CD4-positive, alpha-beta memory T cell (primary cell): Measurements from ENCODE around the gene ADD2. TPM values are rescaled to one million over a fixed set of nuclear protein-coding genes. Genes with fewer than 3 reads are reported as not detected.
A peak's percentile ranks its signal among the peaks of the same experiment; 100 is the strongest.

Experiments
- CTCF ChIA-PET: fragments of 350-600 bp; sonication (Branson Sonifier 250); formaldehyde crosslinking; loops from one replicate; lab custom pipeline; 2021; ENCODE audit warnings: inconsistent platforms; ENCODE audit not compliant: partially characterized antibody; lab: Charles Lee
- POLR2A ChIA-PET: fragments of 350-600 bp; sonication (Branson Sonifier 250); formaldehyde crosslinking; loops from one replicate; lab custom pipeline; 2021; ENCODE audit not compliant: partially characterized antibody; lab: Charles Lee
- DNase-seq, 5 donors: peaks; one replicate each; pipeline versions ENCODE4 v3.0.0 to v3.0.0-alpha.2; 2020 to 2022; ENCODE audit warnings: mixed read lengths in 1 of 5
- H3K27ac ChIP-seq: one replicate; pipeline ENCODE4 v1.7.0; 2013; ENCODE audit warnings: low read depth, low read length
- H3K27me3 ChIP-seq: 2 replicates; pipeline ENCODE4 v1.7.0; 2013; ENCODE audit warnings: mild to moderate bottlenecking, low read length, moderate library complexity; ENCODE audit not compliant: insufficient read depth
- H3K36me3 ChIP-seq: 2 replicates; pipeline ENCODE4 v1.7.0; 2013; ENCODE audit warnings: mild to moderate bottlenecking, low read length, moderate library complexity; ENCODE audit not compliant: insufficient read depth
- H3K4me1 ChIP-seq: 2 replicates; pipeline ENCODE4 v1.7.0; 2013; ENCODE audit warnings: mild to moderate bottlenecking, low read length, moderate library complexity; ENCODE audit not compliant: insufficient read depth
- H3K4me3 ChIP-seq, 2 donors: one replicate each; pipeline ENCODE4 v1.7.0; 2013; ENCODE audit warnings: low read length in 2 of 2, mild to moderate bottlenecking in 1 of 2
- H3K9me3 ChIP-seq, 2 donors: one replicate each; pipeline ENCODE4 v1.7.0; 2013; ENCODE audit warnings: low read length in 2 of 2, control low read depth in 1 of 2; ENCODE audit not compliant: control insufficient read depth in 1 of 2
- H3K27ac Mint-ChIP-seq, 7 donors: one replicate each; pipeline ENCODE4 v1.8.0; 2020 to 2021; ENCODE audit warnings: mixed read lengths in 7 of 7, mild to moderate bottlenecking in 6 of 7, inconsistent platforms in 3 of 7, moderate library complexity in 3 of 7
- H3K27me3 Mint-ChIP-seq, 2 donors: one replicate each; pipeline ENCODE4 v1.8.0; 2020 to 2021; ENCODE audit warnings: mixed read lengths in 2 of 2
- H3K36me3 Mint-ChIP-seq, 2 donors: one replicate each; pipeline ENCODE4 v1.8.0; 2020 to 2021; ENCODE audit warnings: mixed read lengths in 2 of 2, inconsistent platforms in 1 of 2, mild to moderate bottlenecking in 1 of 2
- H3K4me1 Mint-ChIP-seq, 4 donors: one replicate each; pipeline ENCODE4 v1.8.0; 2020 to 2021; ENCODE audit warnings: mixed read lengths in 4 of 4, mild to moderate bottlenecking in 1 of 4
- H3K4me3 Mint-ChIP-seq, 8 donors: one replicate each; pipeline ENCODE4 v1.8.0; 2020 to 2021; ENCODE audit warnings: mixed read lengths in 8 of 8, mild to moderate bottlenecking in 7 of 8, moderate library complexity in 6 of 8, inconsistent platforms in 3 of 8
- H3K9me3 Mint-ChIP-seq, 8 donors: one replicate each; pipeline ENCODE4 v1.8.0; 2020 to 2021; ENCODE audit warnings: mixed read lengths in 8 of 8, mild to moderate bottlenecking in 5 of 8, inconsistent platforms in 3 of 8, moderate library complexity in 1 of 8
- intact Hi-C: fragments of 100-400 bp; cut with micrococcal nuclease; formaldehyde crosslinking; loops from one replicate; pipeline ENCODE4 v1.15.1; 2023
- polyA plus RNA-seq, 2 donors: library from polyadenylated mRNA; unstranded; fragments of 300-500 nt; fragmentation: Illumina TruSeq; gene quantifications; one replicate each; pipeline ENCODE4 v1.2.3, GENCODE V29; 2021
- total RNA-seq, 2 experiments: library from RNA; stranded (reverse); gene quantifications; one replicate each; pipeline ENCODE4 v1.2.3, GENCODE V29; 2021

Gene ADD2
- total and polyA plus RNA-seq, 4 experiments from 2014 or later: 0.41 to 1.1 (median 0.94) TPM; not detected in 1

DNA sequence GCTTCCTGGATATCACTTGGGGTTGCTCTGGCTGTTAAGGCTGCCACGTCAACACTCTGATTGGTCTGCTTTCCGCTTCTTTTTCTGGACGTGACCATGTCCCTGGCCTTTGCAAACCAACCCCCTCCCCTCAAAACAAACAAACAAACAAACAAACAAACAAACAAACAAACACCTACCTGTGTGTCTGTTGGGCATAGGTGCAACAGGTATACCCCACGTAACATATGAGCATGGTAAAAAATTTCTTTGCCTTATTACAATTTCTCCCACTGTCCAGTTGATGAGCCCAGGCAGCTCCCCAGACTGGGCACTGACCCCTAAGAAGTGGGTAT is 80.6 kb downstream of the ADD2 start:
- Mint-ChIP-seq H3K4me1 (no peaks in the 10 kb centered on the region), H3K9me3 (no peaks in the 10 kb centered on the region), H3K27ac (no peak overlapping the region), H3K27me3 (peaks cover 5 to 7% of the 10 kb centered on the region in 2 donors), H3K36me3 (no peaks in the 10 kb centered on the region), H3K4me3 (no peak overlapping the region)
- H3K36me3 ChIP-seq: no peaks in the 10 kb centered on the region
- H3K9me3 ChIP-seq: no peaks in the 10 kb centered on the region
- no peak for DNase-seq
- intact Hi-C loops: no loop called here
- no peak overlapping the region for H3K27ac ChIP-seq
- POLR2A ChIA-PET: no interaction called here
- no peaks in the 10 kb centered on the region for H3K27me3 ChIP-seq
- H3K4me3 ChIP-seq: no peak overlapping the region
- CTCF ChIA-PET: no interaction called here
- H3K4me1 ChIP-seq: no peaks in the 10 kb centered on the region

DNA sequence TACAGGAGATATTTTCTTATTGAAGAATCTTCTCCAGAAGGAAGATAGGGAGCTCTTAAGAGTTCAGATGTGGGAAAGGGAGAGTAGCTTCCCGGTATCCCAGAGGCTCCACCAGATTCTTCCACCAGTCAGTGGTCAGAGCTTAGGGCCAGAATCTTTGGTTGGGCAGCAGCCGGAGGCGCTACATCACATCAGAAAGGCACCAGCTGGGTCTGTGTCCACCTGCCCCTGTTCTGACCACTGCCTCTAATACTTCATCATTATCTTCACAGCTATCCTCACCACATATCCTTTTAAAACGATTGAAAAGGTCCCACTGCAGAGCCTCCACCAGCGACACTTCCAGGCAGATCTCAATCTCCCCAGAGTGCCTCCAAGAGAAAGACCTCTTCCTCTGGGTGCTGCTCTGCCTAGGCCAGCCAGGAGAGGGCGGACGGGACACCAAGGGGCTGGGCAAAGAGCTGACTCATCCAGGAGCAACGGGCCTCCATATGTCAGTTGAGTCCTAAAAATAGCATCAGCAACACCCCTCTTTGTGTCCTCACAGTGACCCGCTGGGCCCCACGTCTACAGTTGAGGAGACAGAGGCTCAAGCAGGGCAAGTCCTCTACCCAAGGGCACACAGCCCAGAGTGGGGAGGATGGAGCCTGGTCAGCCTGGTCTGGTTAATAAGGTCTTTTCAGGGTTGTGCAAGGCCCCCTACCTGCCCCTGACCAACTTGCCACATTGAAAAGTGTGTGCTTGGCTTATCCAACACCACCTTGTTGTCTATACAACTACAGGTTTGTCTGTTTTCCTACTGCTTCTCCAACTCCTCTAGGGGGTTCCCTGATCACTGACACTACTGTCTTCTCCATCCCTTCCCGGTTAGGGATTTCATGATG is 81.2 kb downstream of the ADD2 start:
- ChIA-PET CTCF (no interaction called here), POLR2A (no interaction called here)
- Histone ChIP-seq H3K4me1 (no peaks in the 10 kb centered on the region), H3K27me3 (no peaks in the 10 kb centered on the region), H3K4me3 (no peak overlapping the region), H3K36me3 (no peaks in the 10 kb centered on the region), H3K9me3 (no peaks in the 10 kb centered on the region), H3K27ac (no peak overlapping the region)
- H3K27ac Mint-ChIP-seq: no peak overlapping the region
- no peaks in the 10 kb centered on the region for H3K4me1 Mint-ChIP-seq
- H3K4me3 Mint-ChIP-seq: no peak overlapping the region
- H3K27me3 Mint-ChIP-seq: peaks cover 5 to 6% of the 10 kb centered on the region in 2 donors
- intact Hi-C loops: no loop called here
- no peak for DNase-seq
- H3K9me3 Mint-ChIP-seq: no peaks in the 10 kb centered on the region
- no peaks in the 10 kb centered on the region for H3K36me3 Mint-ChIP-seq

DNA sequence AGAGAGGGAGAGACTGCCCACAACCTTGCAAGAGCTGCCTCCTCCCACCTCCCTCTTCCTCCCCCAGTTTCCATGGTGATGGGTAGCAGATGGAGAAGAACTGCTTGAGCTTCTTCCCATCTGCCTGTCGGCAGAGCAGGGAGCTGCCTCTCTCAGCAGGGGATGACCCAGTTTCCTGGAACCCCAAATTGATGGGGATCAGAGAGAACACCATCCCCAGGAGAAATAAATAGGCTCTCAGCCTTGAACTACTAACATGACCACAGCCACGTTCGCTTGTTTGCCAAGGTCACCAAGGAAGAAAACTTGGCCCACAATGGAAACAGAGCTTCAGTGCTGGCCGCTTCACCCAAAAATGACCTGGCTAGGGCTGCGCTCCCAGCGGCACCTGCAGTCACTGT is 82.2 kb downstream of the ADD2 start:
- no peaks in the 10 kb centered on the region for H3K9me3 ChIP-seq
- ChIA-PET CTCF (no interaction called here), POLR2A (no interaction called here)
- H3K27me3 Mint-ChIP-seq: peaks cover 5 to 6% of the 10 kb centered on the region in 2 donors
- H3K36me3 ChIP-seq: no peaks in the 10 kb centered on the region
- no peaks in the 10 kb centered on the region for H3K9me3 Mint-ChIP-seq
- no peak for DNase-seq
- H3K27me3 ChIP-seq: peaks cover 3% of the 10 kb centered on the region
- no peak overlapping the region for H3K27ac Mint-ChIP-seq
- no peaks in the 10 kb centered on the region for H3K36me3 Mint-ChIP-seq
- H3K4me1 ChIP-seq: no peaks in the 10 kb centered on the region
- no peak overlapping the region for H3K27ac ChIP-seq
- H3K4me3 ChIP-seq: no peak overlapping the region
- no peak overlapping the region for H3K4me3 Mint-ChIP-seq
- H3K4me1 Mint-ChIP-seq: no peaks in the 10 kb centered on the region
- intact Hi-C loops: no loop called here

DNA sequence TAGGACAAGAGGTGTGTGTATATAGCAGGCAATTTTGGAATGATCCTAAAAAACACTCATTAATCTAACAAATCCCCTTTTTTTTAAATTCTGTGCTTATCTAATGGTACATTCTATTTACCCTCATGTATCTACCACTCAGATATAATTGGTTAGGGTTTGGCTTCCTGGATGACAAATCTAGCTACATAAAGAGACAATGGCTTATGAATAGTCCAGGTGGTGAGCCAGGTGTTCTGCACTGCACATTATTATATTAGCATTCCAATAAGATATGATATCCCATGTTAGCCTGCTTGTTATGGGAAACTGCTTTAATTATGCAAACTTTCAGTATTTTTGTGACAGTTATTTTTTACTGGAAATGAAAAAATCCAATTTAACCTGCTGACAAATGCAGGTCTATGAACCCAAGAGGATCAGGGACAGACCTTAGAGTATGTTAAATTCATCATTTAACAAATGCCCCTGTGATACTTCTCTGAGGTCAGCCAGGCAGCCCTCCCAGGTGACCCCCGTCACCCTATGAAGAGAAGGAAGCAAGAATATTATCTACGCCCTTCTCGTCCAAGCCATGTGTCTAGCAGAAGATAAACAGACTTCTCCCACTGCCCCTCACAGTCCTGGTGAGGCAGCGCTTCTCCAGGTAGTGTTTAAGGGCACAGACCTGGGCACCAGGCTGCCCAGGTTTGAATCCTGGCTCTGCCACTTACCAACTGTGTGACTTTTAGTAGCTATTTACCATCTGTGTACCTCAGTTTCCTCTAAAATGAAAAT is 83.0 kb downstream of the ADD2 start:
- Histone ChIP-seq H3K36me3 (no peaks in the 10 kb centered on the region), H3K27ac (no peak overlapping the region), H3K4me1 (no peaks in the 10 kb centered on the region), H3K4me3 (no peak overlapping the region), H3K9me3 (no peaks in the 10 kb centered on the region), H3K27me3 (peaks cover 3% of the 10 kb centered on the region)
- Mint-ChIP-seq H3K4me1 (no peaks in the 10 kb centered on the region), H3K9me3 (no peaks in the 10 kb centered on the region), H3K36me3 (no peaks in the 10 kb centered on the region), H3K27ac (no peak overlapping the region), H3K27me3 (peaks cover 3 to 7% of the 10 kb centered on the region in 2 donors), H3K4me3 (no peak overlapping the region)
- no peak for DNase-seq
- ChIA-PET POLR2A (no interaction called here), CTCF (no interaction called here)
- intact Hi-C loops: no loop called here

DNA sequence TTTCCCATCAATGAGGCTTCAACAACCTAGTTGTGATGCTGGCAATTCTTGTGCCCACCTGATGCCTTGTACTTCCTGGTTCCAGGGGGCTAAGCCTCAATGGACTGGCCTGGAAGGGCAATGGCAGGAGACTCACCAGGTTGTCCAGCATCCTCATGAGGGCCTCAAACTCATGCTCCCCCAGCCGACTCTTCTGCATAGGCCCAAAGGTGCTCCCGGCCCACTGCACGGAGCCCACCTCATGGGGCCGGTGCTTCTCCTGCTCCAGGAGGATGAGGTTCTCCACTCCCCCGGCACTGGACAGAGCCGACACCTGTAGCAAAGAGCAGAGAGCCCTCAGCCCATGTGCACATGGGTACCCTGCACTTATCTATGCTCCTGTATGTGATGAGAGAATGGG is 84.5 kb downstream of the ADD2 start:
- Histone ChIP-seq H3K4me1 (no peaks in the 10 kb centered on the region), H3K9me3 (no peaks in the 10 kb centered on the region), H3K27me3 (peaks cover 3% of the 10 kb centered on the region), H3K27ac (no peak overlapping the region), H3K4me3 (no peak overlapping the region), H3K36me3 (no peaks in the 10 kb centered on the region)
- H3K4me3 Mint-ChIP-seq: no peak overlapping the region
- no peak for DNase-seq
- H3K36me3 Mint-ChIP-seq: no peaks in the 10 kb centered on the region
- peaks cover 3 to 7% of the 10 kb centered on the region in 2 donors for H3K27me3 Mint-ChIP-seq
- intact Hi-C loops: no loop called here
- H3K4me1 Mint-ChIP-seq: no peaks in the 10 kb centered on the region
- POLR2A ChIA-PET: no interaction called here
- H3K27ac Mint-ChIP-seq: no peak overlapping the region
- no peaks in the 10 kb centered on the region for H3K9me3 Mint-ChIP-seq
- CTCF ChIA-PET: no interaction called here

DNA sequence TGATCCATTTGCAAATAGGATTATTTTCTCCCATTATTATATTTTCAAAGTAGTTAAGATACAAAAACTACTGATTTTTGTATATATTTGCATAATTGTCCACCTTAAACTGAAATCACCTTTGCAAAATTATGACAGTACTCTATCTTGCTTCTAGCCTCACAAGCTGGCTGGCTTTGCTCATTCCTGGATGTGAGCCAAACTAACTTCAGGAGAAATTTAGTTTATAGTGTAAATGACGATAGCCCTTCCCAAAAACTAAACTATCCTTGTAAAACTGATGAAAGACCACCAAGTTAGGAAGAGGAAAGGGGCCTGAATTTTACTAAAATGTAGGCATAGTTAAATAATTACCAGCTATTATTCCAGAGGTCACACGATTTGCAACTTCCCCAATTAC is 87.3 kb downstream of the ADD2 start:
- H3K27me3 ChIP-seq: peaks cover 3% of the 10 kb centered on the region
- no peaks in the 10 kb centered on the region for H3K4me1 ChIP-seq
- no peaks in the 10 kb centered on the region for H3K9me3 ChIP-seq
- Mint-ChIP-seq H3K27ac (no peak overlapping the region), H3K27me3 (peaks cover 2 to 5% of the 10 kb centered on the region in 2 donors), H3K36me3 (no peaks in the 10 kb centered on the region), H3K4me3 (no peak overlapping the region), H3K9me3 (no peaks in the 10 kb centered on the region), H3K4me1 (no peaks in the 10 kb centered on the region)
- H3K36me3 ChIP-seq: no peaks in the 10 kb centered on the region
- DNase-seq: no peak
- intact Hi-C loops: no loop called here
- H3K27ac ChIP-seq: no peak overlapping the region
- ChIA-PET POLR2A (no interaction called here), CTCF (no interaction called here)
- H3K4me3 ChIP-seq: no peak overlapping the region

DNA sequence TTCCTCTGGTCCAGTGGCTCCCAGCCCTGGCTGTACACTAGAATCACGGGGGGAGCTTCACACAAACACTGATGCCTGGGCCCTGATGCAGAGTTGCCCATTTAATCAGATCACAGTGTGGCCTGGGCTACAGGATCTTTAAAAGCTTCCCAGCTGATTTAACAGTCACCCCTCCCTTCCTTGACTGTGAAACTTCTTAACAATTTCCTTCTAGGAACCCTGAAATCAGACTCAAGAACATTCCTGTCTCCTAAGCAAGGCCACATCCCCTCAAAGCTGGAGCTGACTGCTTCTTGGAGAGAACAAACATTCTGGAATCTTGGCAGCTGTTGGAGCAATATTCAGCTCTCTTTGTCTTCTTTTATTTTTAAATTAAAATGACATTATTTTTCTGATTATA is 88.7 kb downstream of the ADD2 start:
- Mint-ChIP-seq H3K36me3 (no peaks in the 10 kb centered on the region), H3K9me3 (no peaks in the 10 kb centered on the region), H3K27ac (peak overlapping the region in 1 of 7 donors; percentile 59), H3K4me3 (peak overlapping the region in 1 of 8 donors; percentile 20), H3K4me1 (no peaks in the 10 kb centered on the region), H3K27me3 (peaks cover 0 to 6% of the 10 kb centered on the region in 2 donors)
- Histone ChIP-seq H3K4me1 (no peaks in the 10 kb centered on the region), H3K36me3 (no peaks in the 10 kb centered on the region), H3K4me3 (no peak overlapping the region), H3K27me3 (peaks cover 3% of the 10 kb centered on the region), H3K9me3 (no peaks in the 10 kb centered on the region), H3K27ac (no peak overlapping the region)
- POLR2A ChIA-PET: interaction anchor here (0.6 kb wide), 1 partner anchor 376 kb away, joined by 3 read pairs; no protein-coding TSS in a partner anchor
- CTCF ChIA-PET: no interaction called here
- DNase-seq: no peak
- intact Hi-C loops: no loop called here
